ENCODE measurements around the gene LOXHD1. TPM values are rescaled to one million over a fixed set of nuclear protein-coding genes. Genes with fewer than 3 reads are reported as not detected.

Gene LOXHD1
- polyA plus RNA-seq, 4 donors: 0.12 to 0.27 (median 0.19) TPM; not detected in 1

DNA sequence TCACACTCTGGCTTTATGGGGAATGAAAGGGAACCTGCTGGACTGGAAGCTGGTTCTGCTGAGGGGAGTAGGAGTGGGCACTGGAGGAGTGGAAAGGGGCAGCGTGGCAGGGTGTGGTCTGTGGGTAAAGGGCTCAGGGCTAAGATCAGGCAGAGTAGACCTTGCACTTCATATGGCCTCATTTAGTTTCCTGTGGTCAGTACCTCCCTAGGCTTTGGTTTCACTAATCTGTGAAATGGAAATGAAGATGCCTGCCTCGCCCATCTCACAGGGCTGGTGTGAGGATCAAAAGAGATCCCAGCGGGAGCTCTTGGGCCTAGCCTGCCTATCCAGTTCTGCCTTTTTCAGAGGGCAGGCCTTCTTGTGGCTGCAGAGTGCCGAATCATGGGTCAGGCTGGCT lies 208.7 kb downstream of the LOXHD1 start:
- Histone ChIP-seq H3K9me3 (ENCODE audit: control insufficient read depth in 2 of 2, insufficient read depth in 1 of 2, low read depth in 1 of 2, low read length in 1 of 2) (peaks cover 0 to 13% of the 10 kb centered on the region in 2 donors), H3K4me3 (ENCODE audit: low read depth in 1 of 3, low read length in 3 of 3) (no peak overlapping the region), H3K4me1 (ENCODE audit: control insufficient read depth in 3 of 3, insufficient read depth in 2 of 3, low read depth in 1 of 3, low read length in 2 of 3) (no peaks in the 10 kb centered on the region), H3K36me3 (ENCODE audit: control insufficient read depth in 3 of 3, insufficient read depth in 2 of 3, low read depth in 1 of 3, low read length in 3 of 3) (peaks cover 0 to 3% (median 0%) of the 10 kb centered on the region in 3 donors), H3K27me3 (ENCODE audit: control insufficient read depth in 3 of 3, insufficient read depth in 3 of 3, low read length in 3 of 3) (no peaks in the 10 kb centered on the region), H3K27ac (ENCODE audit: low read depth in 1 of 3, low read length in 2 of 3) (no peak overlapping the region)
- FAIRE-seq: no peak
- WGBS, 3 donors: 45 to 72% (median 59%) methylated on average over 4 of the region's 4 CpGs
- no peak for DNase-seq

DNA sequence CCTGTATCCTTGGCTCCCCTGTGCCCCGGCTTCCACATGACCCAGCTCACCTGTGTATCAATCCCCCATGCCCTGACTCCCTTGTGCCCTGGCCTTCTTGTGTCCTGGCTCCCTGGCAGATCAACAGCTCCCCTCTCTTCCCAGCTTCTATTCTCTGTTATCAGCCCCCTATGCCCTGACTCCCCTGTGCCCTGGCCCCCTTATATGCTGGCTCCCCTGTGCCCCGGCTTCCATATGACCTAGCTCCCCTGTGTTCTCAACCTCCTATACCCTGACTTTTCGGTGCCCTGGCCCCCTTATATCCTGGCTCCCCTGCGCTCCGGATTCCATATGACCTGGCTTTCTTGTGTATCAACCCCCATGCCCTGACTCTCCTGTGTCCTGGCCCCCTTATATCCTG lies 209.2 kb downstream of the LOXHD1 start:
- DNase-seq: no peak
- H3K4me1 ChIP-seq (ENCODE audit: control insufficient read depth in 3 of 3, insufficient read depth in 2 of 3, low read depth in 1 of 3, low read length in 2 of 3): no peaks in the 10 kb centered on the region
- peaks cover 0 to 3% (median 0%) of the 10 kb centered on the region in 3 donors for H3K36me3 ChIP-seq (ENCODE audit: control insufficient read depth in 3 of 3, insufficient read depth in 2 of 3, low read depth in 1 of 3, low read length in 3 of 3)
- no peak overlapping the region for H3K4me3 ChIP-seq (ENCODE audit: low read depth in 1 of 3, low read length in 3 of 3)
- no peak for FAIRE-seq
- no peaks in the 10 kb centered on the region for H3K27me3 ChIP-seq (ENCODE audit: control insufficient read depth in 3 of 3, insufficient read depth in 3 of 3, low read length in 3 of 3)
- WGBS, 3 donors: 86 to 93% (median 91%) methylated on average over 5 of the region's 5 CpGs
- no peak overlapping the region for H3K27ac ChIP-seq (ENCODE audit: low read depth in 1 of 3, low read length in 2 of 3)
- H3K9me3 ChIP-seq (ENCODE audit: control insufficient read depth in 2 of 2, insufficient read depth in 1 of 2, low read depth in 1 of 2, low read length in 1 of 2): peaks cover 0 to 13% of the 10 kb centered on the region in 2 donors

DNA sequence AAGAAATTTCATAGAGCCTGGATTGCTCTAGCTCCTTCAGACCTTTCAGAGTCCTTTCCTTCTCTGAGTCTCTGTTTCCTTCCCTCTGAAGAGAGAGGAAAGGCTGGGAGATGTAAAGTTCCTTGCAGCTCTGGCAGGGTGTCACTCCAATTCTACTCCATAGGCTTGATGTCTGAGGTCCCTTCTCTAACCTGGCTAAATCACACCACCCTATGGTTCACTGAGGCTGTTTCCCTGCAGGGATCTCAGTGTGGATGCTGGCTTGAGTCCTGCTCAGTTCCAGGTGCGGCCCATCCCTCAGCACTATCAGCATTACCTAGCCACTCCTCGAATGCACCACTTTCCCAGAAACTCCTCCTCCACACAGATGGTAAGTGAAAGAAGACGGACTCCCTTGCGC lies 209.7 kb downstream of the LOXHD1 start:
- FAIRE-seq: no peak
- Histone ChIP-seq H3K36me3 (ENCODE audit: control insufficient read depth in 3 of 3, insufficient read depth in 2 of 3, low read depth in 1 of 3, low read length in 3 of 3) (peaks cover 0 to 3% (median 0%) of the 10 kb centered on the region in 3 donors), H3K4me3 (ENCODE audit: low read depth in 1 of 3, low read length in 3 of 3) (no peak overlapping the region)

DNA sequence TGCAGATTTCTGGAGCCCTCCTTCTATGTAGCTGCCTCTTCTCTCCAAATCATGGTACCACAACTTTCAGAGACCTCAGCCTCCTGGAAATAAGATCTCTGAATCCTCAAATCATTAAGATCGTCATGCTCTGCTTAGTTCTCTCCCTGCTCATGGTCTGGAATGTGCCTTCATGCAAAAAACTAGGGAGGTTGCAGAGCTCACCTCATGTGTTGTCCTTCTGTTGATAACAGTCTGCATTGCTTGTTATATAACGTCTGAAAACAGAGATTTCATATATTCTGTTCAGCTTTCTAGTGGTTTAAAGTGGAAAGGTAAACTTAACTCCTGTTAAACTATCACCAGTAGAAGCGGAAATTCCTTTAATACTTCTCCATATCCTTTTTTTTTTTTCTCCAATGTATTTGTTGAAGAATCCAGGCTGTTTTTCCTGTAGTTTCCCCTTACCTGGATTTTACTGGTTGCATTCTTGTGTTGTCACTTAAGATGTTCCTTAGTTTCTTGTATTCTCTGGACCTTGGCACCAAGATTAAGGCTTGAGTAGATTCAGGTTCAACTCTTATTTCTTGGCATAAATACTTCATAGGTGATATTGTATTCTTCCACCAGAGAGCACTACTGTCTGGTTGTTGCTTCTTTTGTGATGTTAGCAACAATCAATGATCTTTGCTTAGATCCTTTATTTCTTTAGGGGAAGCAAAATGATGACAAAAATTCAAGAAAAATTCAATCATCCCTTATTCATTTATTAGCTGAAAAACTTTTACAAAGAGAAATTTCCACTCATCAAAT lies 211.3 kb downstream of the LOXHD1 start:
- FAIRE-seq: no peak

More for the DNA sequence above, 209.7 kb downstream of the LOXHD1 start:
- H3K27ac ChIP-seq (ENCODE audit: low read depth in 1 of 3, low read length in 2 of 3): no peak overlapping the region
- peaks cover 0 to 13% of the 10 kb centered on the region in 2 donors for H3K9me3 ChIP-seq (ENCODE audit: control insufficient read depth in 2 of 2, insufficient read depth in 1 of 2, low read depth in 1 of 2, low read length in 1 of 2)
- no peak for DNase-seq
- no peaks in the 10 kb centered on the region for H3K4me1 ChIP-seq (ENCODE audit: control insufficient read depth in 3 of 3, insufficient read depth in 2 of 3, low read depth in 1 of 3, low read length in 2 of 3)
- H3K27me3 ChIP-seq (ENCODE audit: control insufficient read depth in 3 of 3, insufficient read depth in 3 of 3, low read length in 3 of 3): no peaks in the 10 kb centered on the region
- WGBS, 3 donors: 58 to 80% (median 68%) methylated on average over 4 of the region's 4 CpGs

DNA sequence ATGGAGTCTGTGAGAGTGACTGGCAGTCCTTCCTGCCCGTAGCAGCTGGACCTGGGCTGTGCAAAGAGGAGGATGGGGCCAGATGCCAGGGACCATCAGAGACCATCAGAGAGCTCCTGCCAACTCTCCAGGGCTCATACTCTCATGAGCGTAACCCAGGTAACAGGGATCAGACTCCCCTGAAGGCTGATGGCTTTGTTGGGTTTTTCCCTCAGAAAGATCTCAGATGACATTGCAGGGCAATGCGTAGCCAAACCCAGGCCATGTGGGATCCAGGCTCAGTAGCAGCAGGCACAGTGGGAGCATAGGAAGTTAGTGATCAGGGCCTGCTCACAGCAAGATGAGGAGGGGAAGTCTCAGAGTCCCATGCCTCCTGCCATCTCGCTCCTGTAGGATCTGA lies 218.0 kb downstream of the LOXHD1 start:
- 85 to 92% (median 90%) methylated on average over 4 of the region's 4 CpGs for WGBS, 3 donors

More for the DNA sequence above, 211.3 kb downstream of the LOXHD1 start:
- Histone ChIP-seq H3K4me1 (ENCODE audit: control insufficient read depth in 3 of 3, insufficient read depth in 2 of 3, low read depth in 1 of 3, low read length in 2 of 3) (no peaks in the 10 kb centered on the region), H3K9me3 (ENCODE audit: control insufficient read depth in 2 of 2, insufficient read depth in 1 of 2, low read depth in 1 of 2, low read length in 1 of 2) (peaks cover 0 to 10% of the 10 kb centered on the region in 2 donors), H3K4me3 (ENCODE audit: low read depth in 1 of 3, low read length in 3 of 3) (no peak overlapping the region), H3K36me3 (ENCODE audit: control insufficient read depth in 3 of 3, insufficient read depth in 2 of 3, low read depth in 1 of 3, low read length in 3 of 3) (peaks cover 0 to 3% (median 0%) of the 10 kb centered on the region in 3 donors), H3K27me3 (ENCODE audit: control insufficient read depth in 3 of 3, insufficient read depth in 3 of 3, low read length in 3 of 3) (no peaks in the 10 kb centered on the region), H3K27ac (ENCODE audit: low read depth in 1 of 3, low read length in 2 of 3) (no peak overlapping the region)
- WGBS, 3 donors: 53 to 71% (median 64%) methylated on average over 3 of the region's 3 CpGs
- no peak for DNase-seq

DNA sequence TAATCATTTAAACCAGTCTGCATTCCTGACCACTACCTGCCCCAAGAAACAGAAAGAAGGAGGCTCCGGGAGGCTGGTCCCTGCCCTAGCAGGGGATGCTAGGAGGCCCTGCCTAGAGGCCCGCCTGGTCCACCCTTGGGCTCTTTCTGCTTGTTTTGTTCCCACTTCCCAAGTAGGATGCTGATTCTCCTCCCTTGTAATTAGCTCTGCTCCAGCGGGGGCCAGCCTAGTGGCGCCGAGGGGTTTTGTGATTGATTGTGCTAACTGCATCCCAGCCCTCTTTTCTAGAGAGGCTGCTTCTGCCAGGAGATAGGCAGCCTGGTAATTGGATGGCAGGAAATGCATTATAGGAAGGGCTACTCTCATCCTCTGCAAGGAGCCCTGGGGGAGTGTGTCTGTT lies 220.0 kb downstream of the LOXHD1 start:
- H3K4me3 ChIP-seq (ENCODE audit: low read depth in 1 of 3, low read length in 3 of 3): no peak overlapping the region
- H3K27me3 ChIP-seq (ENCODE audit: control insufficient read depth in 3 of 3, insufficient read depth in 3 of 3, low read length in 3 of 3): no peaks in the 10 kb centered on the region
- no peaks in the 10 kb centered on the region for H3K9me3 ChIP-seq (ENCODE audit: control insufficient read depth in 2 of 2, insufficient read depth in 1 of 2, low read depth in 1 of 2, low read length in 1 of 2)
- FAIRE-seq (no peak), DNase-seq (no peak)
- no peaks in the 10 kb centered on the region for H3K4me1 ChIP-seq (ENCODE audit: control insufficient read depth in 3 of 3, insufficient read depth in 2 of 3, low read depth in 1 of 3, low read length in 2 of 3)
- WGBS, 3 donors: 91 to 96% (median 91%) methylated on average over 5 of the region's 5 CpGs
- no peak overlapping the region for H3K27ac ChIP-seq (ENCODE audit: low read depth in 1 of 3, low read length in 2 of 3)
- H3K36me3 ChIP-seq (ENCODE audit: control insufficient read depth in 3 of 3, insufficient read depth in 2 of 3, low read depth in 1 of 3, low read length in 3 of 3): no peaks in the 10 kb centered on the region

More for the DNA sequence above, 218.0 kb downstream of the LOXHD1 start:
- Histone ChIP-seq H3K36me3 (ENCODE audit: control insufficient read depth in 3 of 3, insufficient read depth in 2 of 3, low read depth in 1 of 3, low read length in 3 of 3) (no peaks in the 10 kb centered on the region), H3K27me3 (ENCODE audit: control insufficient read depth in 3 of 3, insufficient read depth in 3 of 3, low read length in 3 of 3) (no peaks in the 10 kb centered on the region), H3K4me3 (ENCODE audit: low read depth in 1 of 3, low read length in 3 of 3) (no peak overlapping the region), H3K9me3 (ENCODE audit: control insufficient read depth in 2 of 2, insufficient read depth in 1 of 2, low read depth in 1 of 2, low read length in 1 of 2) (no peaks in the 10 kb centered on the region), H3K27ac (ENCODE audit: low read depth in 1 of 3, low read length in 2 of 3) (no peak overlapping the region), H3K4me1 (ENCODE audit: control insufficient read depth in 3 of 3, insufficient read depth in 2 of 3, low read depth in 1 of 3, low read length in 2 of 3) (no peaks in the 10 kb centered on the region)
- DNase-seq (no peak), FAIRE-seq (no peak)

DNA sequence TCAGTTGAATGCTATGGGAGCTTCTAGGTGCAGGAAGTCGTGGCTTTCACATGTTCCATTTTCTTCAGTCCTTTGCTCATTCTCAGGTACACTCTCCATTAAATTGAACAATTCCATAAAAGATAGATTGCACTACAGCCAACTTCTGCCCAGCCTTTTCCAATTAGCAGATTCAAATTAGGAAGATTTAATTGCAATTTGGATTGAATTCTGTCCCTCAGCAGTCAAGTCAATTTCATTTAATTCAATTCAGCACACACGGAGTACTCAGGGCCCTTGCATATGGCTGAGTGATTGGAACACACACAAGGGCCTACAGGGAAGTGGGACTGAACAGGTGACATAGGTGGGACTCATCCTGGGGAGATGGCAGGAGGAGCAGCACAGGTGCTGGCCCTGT lies 220.4 kb downstream of the LOXHD1 start:
- H3K36me3 ChIP-seq (ENCODE audit: control insufficient read depth in 3 of 3, insufficient read depth in 2 of 3, low read depth in 1 of 3, low read length in 3 of 3): no peaks in the 10 kb centered on the region
- FAIRE-seq: no peak
- H3K27me3 ChIP-seq (ENCODE audit: control insufficient read depth in 3 of 3, insufficient read depth in 3 of 3, low read length in 3 of 3): no peaks in the 10 kb centered on the region
- H3K9me3 ChIP-seq (ENCODE audit: control insufficient read depth in 2 of 2, insufficient read depth in 1 of 2, low read depth in 1 of 2, low read length in 1 of 2): no peaks in the 10 kb centered on the region
- no peaks in the 10 kb centered on the region for H3K4me1 ChIP-seq (ENCODE audit: control insufficient read depth in 3 of 3, insufficient read depth in 2 of 3, low read depth in 1 of 3, low read length in 2 of 3)
- 52 to 77% (median 55%) methylated on average over 2 of the region's 2 CpGs for WGBS, 3 donors
- no peak overlapping the region for H3K4me3 ChIP-seq (ENCODE audit: low read depth in 1 of 3, low read length in 3 of 3)
- no peak for DNase-seq
- H3K27ac ChIP-seq (ENCODE audit: low read depth in 1 of 3, low read length in 2 of 3): no peak overlapping the region

DNA sequence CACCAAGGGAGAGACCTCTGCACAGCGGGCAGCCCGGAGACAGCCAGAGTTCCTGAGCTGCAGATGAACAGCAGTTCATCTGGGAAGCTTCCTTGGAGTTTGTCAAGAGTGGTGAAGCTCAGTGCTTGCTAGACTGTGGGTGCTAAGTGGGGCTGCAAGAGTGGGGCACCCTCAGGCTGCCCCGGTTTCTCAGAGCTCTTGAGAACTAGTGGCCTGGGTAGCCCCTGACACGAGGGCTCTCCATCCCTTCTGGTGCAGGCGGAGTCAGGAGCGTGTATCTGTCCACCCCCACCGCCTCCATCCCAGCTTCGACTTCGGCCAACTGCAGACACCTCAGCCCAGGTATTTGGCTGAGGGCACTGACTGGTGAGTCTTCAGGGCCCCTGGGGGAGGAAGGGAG lies 222.0 kb downstream of the LOXHD1 start:
- no peak for DNase-seq

More for the DNA sequence above, 222.0 kb downstream of the LOXHD1 start:
- H3K4me1 ChIP-seq (ENCODE audit: control insufficient read depth in 3 of 3, insufficient read depth in 2 of 3, low read depth in 1 of 3, low read length in 2 of 3): no peaks in the 10 kb centered on the region
- no peak for FAIRE-seq
- no peaks in the 10 kb centered on the region for H3K27me3 ChIP-seq (ENCODE audit: control insufficient read depth in 3 of 3, insufficient read depth in 3 of 3, low read length in 3 of 3)
- H3K9me3 ChIP-seq (ENCODE audit: control insufficient read depth in 2 of 2, insufficient read depth in 1 of 2, low read depth in 1 of 2, low read length in 1 of 2): no peaks in the 10 kb centered on the region
- no peaks in the 10 kb centered on the region for H3K36me3 ChIP-seq (ENCODE audit: control insufficient read depth in 3 of 3, insufficient read depth in 2 of 3, low read depth in 1 of 3, low read length in 3 of 3)
- 88 to 93% (median 88%) methylated on average over 9 of the region's 9 CpGs for WGBS, 3 donors
- no peak overlapping the region for H3K4me3 ChIP-seq (ENCODE audit: low read depth in 1 of 3, low read length in 3 of 3)
- H3K27ac ChIP-seq (ENCODE audit: low read depth in 1 of 3, low read length in 2 of 3): no peak overlapping the region

Measured in small intestine (tissue), 7 donors.